ENCODE data around the gene NLGN2. TPM values are rescaled to one million over a fixed set of nuclear protein-coding genes. Genes with fewer than 3 reads are reported as not detected.
"Not testable (repeated sequence)": the region's sequence is repeated elsewhere in the genome, so short reads cannot be mapped to it uniquely, and the experiment has no call there.

NLGN2 gene
- total RNA-seq, 2 experiments from 2014 or later: 0.06 to 1.2 TPM

GRCh38 chr17:7367918-7368598 lies 39.6 kb upstream of the NLGN2 start:
- no TSS peak for BruUV-seq (replicated peaks)
- Histone ChIP-seq H3K9me3 (ENCODE audit: low read length) (no peaks in the 10 kb centered on the region), H3K9me2 (ENCODE audit: insufficient read depth, low read length) (no peaks in the 10 kb centered on the region), H2AFZ (ENCODE audit: low read length) (no peak overlapping the region), H3K4me2 (ENCODE audit: low read length) (no peak overlapping the region), H3K36me3 (ENCODE audit: insufficient read depth, low read length) (no peaks in the 10 kb centered on the region), H3K79me2 (ENCODE audit: insufficient read depth, low read depth, low read length) (no peaks in the 10 kb centered on the region), H3K27ac (ENCODE audit: low read depth, low read length, poor library complexity, severe bottlenecking) (no peak overlapping the region), H3K4me1 (ENCODE audit: insufficient read depth, low read length, poor library complexity, severe bottlenecking) (no peaks in the 10 kb centered on the region), H3K4me3 (ENCODE audit: low read depth, low read length, poor library complexity, severe bottlenecking) (no peak overlapping the region), H4K20me1 (ENCODE audit: insufficient read depth, low read length) (no peaks in the 10 kb centered on the region)
- TF ChIP-seq EZH2phosphoT487 (IDR thresholded peaks at IDR 0.05; ENCODE audit: borderline replicate concordance, low read depth, low read length): no peak
- TF ChIP-seq, protein P1, sequence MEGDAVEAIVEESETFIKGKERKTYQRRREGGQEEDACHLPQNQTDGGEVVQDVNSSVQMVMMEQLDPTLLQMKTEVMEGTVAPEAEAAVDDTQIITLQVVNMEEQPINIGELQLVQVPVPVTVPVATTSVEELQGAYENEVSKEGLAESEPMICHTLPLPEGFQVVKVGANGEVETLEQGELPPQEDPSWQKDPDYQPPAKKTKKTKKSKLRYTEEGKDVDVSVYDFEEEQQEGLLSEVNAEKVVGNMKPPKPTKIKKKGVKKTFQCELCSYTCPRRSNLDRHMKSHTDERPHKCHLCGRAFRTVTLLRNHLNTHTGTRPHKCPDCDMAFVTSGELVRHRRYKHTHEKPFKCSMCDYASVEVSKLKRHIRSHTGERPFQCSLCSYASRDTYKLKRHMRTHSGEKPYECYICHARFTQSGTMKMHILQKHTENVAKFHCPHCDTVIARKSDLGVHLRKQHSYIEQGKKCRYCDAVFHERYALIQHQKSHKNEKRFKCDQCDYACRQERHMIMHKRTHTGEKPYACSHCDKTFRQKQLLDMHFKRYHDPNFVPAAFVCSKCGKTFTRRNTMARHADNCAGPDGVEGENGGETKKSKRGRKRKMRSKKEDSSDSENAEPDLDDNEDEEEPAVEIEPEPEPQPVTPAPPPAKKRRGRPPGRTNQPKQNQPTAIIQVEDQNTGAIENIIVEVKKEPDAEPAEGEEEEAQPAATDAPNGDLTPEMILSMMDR (conservative IDR thresholded peaks at IDR 0.05; ENCODE audit: low read length): no peak
- no peak for DNase-seq (ENCODE audit: low spot score)
- intact Hi-C loops (cut with micrococcal nuclease; ENCODE audit: unreplicated experiment): no loop called here
- POLR2A ChIA-PET: interaction anchor here (0.6 kb wide), 2 partner anchors 77 to 1522 kb away, joined by 3 to 4 read pairs; no protein-coding TSS in a partner anchor
- CTCF ChIA-PET (ENCODE audit: unreplicated experiment): no interaction called here

- CTCF ChIA-PET (ENCODE audit: unreplicated experiment); POLR2A ChIA-PET: not testable (repeated sequence)
These were observed 39.0 kb upstream of the NLGN2 start for GRCh38 chr17:7368599-7368994.

GRCh38 chr17:7369825-7370224 lies 37.8 kb upstream of the NLGN2 start:
- TF ChIP-seq, protein P1 (conservative IDR thresholded peaks at IDR 0.05; ENCODE audit: low read length): no peak
- no peak for TF ChIP-seq EZH2phosphoT487 (IDR thresholded peaks at IDR 0.05; ENCODE audit: borderline replicate concordance, low read depth, low read length)
- no peak for DNase-seq (ENCODE audit: low spot score)
- no peaks in the 10 kb centered on the region for H3K9me2 ChIP-seq (ENCODE audit: insufficient read depth, low read length)
- H3K79me2 ChIP-seq (ENCODE audit: insufficient read depth, low read depth, low read length): no peaks in the 10 kb centered on the region
- no peak overlapping the region for H3K4me3 ChIP-seq (ENCODE audit: low read depth, low read length, poor library complexity, severe bottlenecking)
- no peaks in the 10 kb centered on the region for H4K20me1 ChIP-seq (ENCODE audit: insufficient read depth, low read length)
- H3K9me3 ChIP-seq (ENCODE audit: low read length): no peaks in the 10 kb centered on the region
- CTCF ChIA-PET (ENCODE audit: unreplicated experiment): no interaction called here
- no peaks in the 10 kb centered on the region for H3K36me3 ChIP-seq (ENCODE audit: insufficient read depth, low read length)
- no peak overlapping the region for H2AFZ ChIP-seq (ENCODE audit: low read length)
- intact Hi-C loops (cut with micrococcal nuclease; ENCODE audit: unreplicated experiment): no loop called here
- no TSS peak for BruUV-seq (replicated peaks)
- no peak overlapping the region for H3K27ac ChIP-seq (ENCODE audit: low read depth, low read length, poor library complexity, severe bottlenecking)
- POLR2A ChIA-PET: no interaction called here
- H3K4me2 ChIP-seq (ENCODE audit: low read length): no peak overlapping the region
- H3K4me1 ChIP-seq (ENCODE audit: insufficient read depth, low read length, poor library complexity, severe bottlenecking): no peaks in the 10 kb centered on the region

More at GRCh38 chr17:7368599-7368994, 39.0 kb upstream of the NLGN2 start:
- H3K27ac ChIP-seq (ENCODE audit: low read depth, low read length, poor library complexity, severe bottlenecking); H3K36me3 ChIP-seq (ENCODE audit: insufficient read depth, low read length); H3K4me2 ChIP-seq (ENCODE audit: low read length); H3K9me2 ChIP-seq (ENCODE audit: insufficient read depth, low read length); H3K79me2 ChIP-seq (ENCODE audit: insufficient read depth, low read depth, low read length); H2AFZ ChIP-seq (ENCODE audit: low read length); intact Hi-C loops (cut with micrococcal nuclease; ENCODE audit: unreplicated experiment); BruUV-seq (replicated peaks); H3K9me3 ChIP-seq (ENCODE audit: low read length); H3K4me1 ChIP-seq (ENCODE audit: insufficient read depth, low read length, poor library complexity, severe bottlenecking); H4K20me1 ChIP-seq (ENCODE audit: insufficient read depth, low read length); DNase-seq (ENCODE audit: low spot score); H3K4me3 ChIP-seq (ENCODE audit: low read depth, low read length, poor library complexity, severe bottlenecking): not testable (repeated sequence)

All from OCI-LY7 (cell line).